OCI-LY3 (cell line): ENCODE data around the gene EFL1.

ENCODE experiments used
- EZH2phosphoT487 ChIP-seq: fragments of 200-600 bp; shearing (Covaris generic); IDR thresholded peaks from 2 replicates; pipeline ENCODE4 v1.6.1; 2018; ENCODE audit warnings: antibody characterized with exemption, mixed run types, low read depth
- TF ChIP-seq, protein P1 (sequence below): fragments of 200-600, 300-600 bp; sonication (generic); IDR thresholded peaks from 2 replicates; pipeline ENCODE4 v1.5.1; 2014; ENCODE audit warnings: antibody characterized with exemption, low read length, low read depth

DNA sequence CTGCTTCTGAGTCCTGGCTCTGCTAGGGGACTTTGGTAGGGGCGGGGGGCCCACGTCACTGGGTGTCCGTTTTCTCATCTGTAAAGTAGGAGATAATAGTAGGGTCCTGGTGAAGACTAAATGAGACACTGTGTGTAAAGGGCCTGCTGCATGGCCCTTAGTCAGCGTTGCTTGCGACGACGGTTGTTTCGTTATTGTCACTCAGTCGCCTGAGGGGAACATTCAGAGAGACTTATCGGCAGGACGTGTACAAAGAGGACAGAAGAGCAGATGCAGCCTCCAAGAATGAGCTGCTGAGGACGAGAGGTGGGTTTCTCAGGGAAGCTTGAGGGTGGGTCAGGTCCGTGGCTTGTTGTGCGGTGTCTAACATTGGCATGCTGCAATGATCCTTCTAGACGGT, 163.9 kb downstream of the EFL1 start:
- TF ChIP-seq, protein P1, sequence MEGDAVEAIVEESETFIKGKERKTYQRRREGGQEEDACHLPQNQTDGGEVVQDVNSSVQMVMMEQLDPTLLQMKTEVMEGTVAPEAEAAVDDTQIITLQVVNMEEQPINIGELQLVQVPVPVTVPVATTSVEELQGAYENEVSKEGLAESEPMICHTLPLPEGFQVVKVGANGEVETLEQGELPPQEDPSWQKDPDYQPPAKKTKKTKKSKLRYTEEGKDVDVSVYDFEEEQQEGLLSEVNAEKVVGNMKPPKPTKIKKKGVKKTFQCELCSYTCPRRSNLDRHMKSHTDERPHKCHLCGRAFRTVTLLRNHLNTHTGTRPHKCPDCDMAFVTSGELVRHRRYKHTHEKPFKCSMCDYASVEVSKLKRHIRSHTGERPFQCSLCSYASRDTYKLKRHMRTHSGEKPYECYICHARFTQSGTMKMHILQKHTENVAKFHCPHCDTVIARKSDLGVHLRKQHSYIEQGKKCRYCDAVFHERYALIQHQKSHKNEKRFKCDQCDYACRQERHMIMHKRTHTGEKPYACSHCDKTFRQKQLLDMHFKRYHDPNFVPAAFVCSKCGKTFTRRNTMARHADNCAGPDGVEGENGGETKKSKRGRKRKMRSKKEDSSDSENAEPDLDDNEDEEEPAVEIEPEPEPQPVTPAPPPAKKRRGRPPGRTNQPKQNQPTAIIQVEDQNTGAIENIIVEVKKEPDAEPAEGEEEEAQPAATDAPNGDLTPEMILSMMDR = no peak
- no peak for TF ChIP-seq EZH2phosphoT487
